Measurements from ENCODE around the gene IQGAP1. TPM values are rescaled to one million over a fixed set of nuclear protein-coding genes. Genes with fewer than 3 reads are reported as not detected.
"Not testable (repeated sequence)": the region's sequence is repeated elsewhere in the genome, so short reads cannot be mapped to it uniquely, and the experiment has no call there.

IQGAP1 gene
- total RNA-seq, 1 donor from 2014 or later = 99.1 TPM

GRCh38 chr15:90495067-90495466, 107.0 kb downstream of the IQGAP1 start:
- intact Hi-C loops (cut with DNase I) = no loop called here
- Histone ChIP-seq H3K27me3 (no peaks in the 10 kb centered on the region), H3K36me3 (peaks cover 83 to 96% of the 10 kb centered on the region in 2 donors), H3K4me1 (no peaks in the 10 kb centered on the region), H3K4me3 (no peak overlapping the region), H3K27ac (no peak overlapping the region), H3K9me3 (no peaks in the 10 kb centered on the region)
- DNase-seq (ENCODE audit: low spot score in 2 of 2) = no peak
- TF ChIP-seq CTCF (IDR thresholded peaks at IDR 0.05) = no peak

- Histone ChIP-seq H3K36me3 (peaks cover 81 to 98% of the 10 kb centered on the region in 2 donors), H3K4me1 (no peaks in the 10 kb centered on the region), H3K27ac (no peak overlapping the region), H3K9me3 (no peaks in the 10 kb centered on the region), H3K27me3 (no peaks in the 10 kb centered on the region), H3K4me3 (no peak overlapping the region)
- no peak for DNase-seq (ENCODE audit: low spot score in 2 of 2)
- TF ChIP-seq CTCF (IDR thresholded peaks at IDR 0.05) = no peak
- intact Hi-C loops (cut with DNase I) = no loop called here
These were observed 108.7 kb downstream of the IQGAP1 start for GRCh38 chr15:90496791-90497190.

GRCh38 chr15:90497376-90497775, 109.3 kb downstream of the IQGAP1 start:
- H3K9me3 ChIP-seq = no peaks in the 10 kb centered on the region
- peaks cover 81 to 98% of the 10 kb centered on the region in 2 donors for H3K36me3 ChIP-seq
- no peak for TF ChIP-seq CTCF (IDR thresholded peaks at IDR 0.05)
- H3K27ac ChIP-seq = no peak overlapping the region
- H3K27me3 ChIP-seq = no peaks in the 10 kb centered on the region
- no peak for DNase-seq (ENCODE audit: low spot score in 2 of 2)
- intact Hi-C loops (cut with DNase I) = no loop called here
- no peak overlapping the region for H3K4me3 ChIP-seq
- H3K4me1 ChIP-seq = no peaks in the 10 kb centered on the region

GRCh38 chr15:90497912-90498311, 109.9 kb downstream of the IQGAP1 start:
- intact Hi-C loops (cut with DNase I) = no loop called here
- no peak for DNase-seq (ENCODE audit: low spot score in 2 of 2)
- no peak overlapping the region for H3K27ac ChIP-seq
- no peak overlapping the region for H3K4me3 ChIP-seq
- TF ChIP-seq CTCF (IDR thresholded peaks at IDR 0.05) = no peak
- peaks cover 79 to 98% of the 10 kb centered on the region in 2 donors for H3K36me3 ChIP-seq
- no peaks in the 10 kb centered on the region for H3K9me3 ChIP-seq
- no peaks in the 10 kb centered on the region for H3K27me3 ChIP-seq
- no peaks in the 10 kb centered on the region for H3K4me1 ChIP-seq

GRCh38 chr15:90500171-90500570, 112.1 kb downstream of the IQGAP1 start:
- Histone ChIP-seq H3K9me3 (no peaks in the 10 kb centered on the region), H3K4me1 (no peaks in the 10 kb centered on the region), H3K27me3 (no peaks in the 10 kb centered on the region), H3K27ac (no peak overlapping the region), H3K4me3 (no peak overlapping the region), H3K36me3 (peaks cover 64 to 78% of the 10 kb centered on the region in 2 donors)
- no peak for TF ChIP-seq CTCF (IDR thresholded peaks at IDR 0.05)
- intact Hi-C loops (cut with DNase I) = no loop called here
- no peak for DNase-seq (ENCODE audit: low spot score in 2 of 2)

GRCh38 chr15:90501898-90502297, 113.9 kb downstream of the IQGAP1 start:
- Histone ChIP-seq H3K4me1 (no peaks in the 10 kb centered on the region), H3K27ac (no peak overlapping the region), H3K4me3 (no peak overlapping the region), H3K27me3 (no peaks in the 10 kb centered on the region), H3K36me3 (peaks cover 52 to 61% of the 10 kb centered on the region in 2 donors), H3K9me3 (no peaks in the 10 kb centered on the region)
- TF ChIP-seq CTCF (IDR thresholded peaks at IDR 0.05) = no peak
- DNase-seq (ENCODE audit: low spot score in 2 of 2) = no peak
- intact Hi-C loops (cut with DNase I) = no loop called here

GRCh38 chr15:90510781-90511180, 122.7 kb downstream of the IQGAP1 start:
- peaks cover 0 to 12% of the 10 kb centered on the region in 2 donors for H3K4me1 ChIP-seq
- H3K4me3 ChIP-seq; DNase-seq (ENCODE audit: low spot score in 2 of 2); H3K27ac ChIP-seq; H3K27me3 ChIP-seq; H3K9me3 ChIP-seq; intact Hi-C loops (cut with DNase I); H3K36me3 ChIP-seq: not testable (repeated sequence)

GRCh38 chr15:90511211-90511618, 123.2 kb downstream of the IQGAP1 start:
- DNase-seq (ENCODE audit: low spot score in 2 of 2); H3K27ac ChIP-seq; H3K4me3 ChIP-seq; H3K27me3 ChIP-seq; intact Hi-C loops (cut with DNase I); H3K36me3 ChIP-seq; H3K9me3 ChIP-seq: not testable (repeated sequence)
- H3K4me1 ChIP-seq = peaks cover 0 to 12% of the 10 kb centered on the region in 2 donors

Data from ascending aorta (tissue), 2 donors.